Stimulated activated naive CD4-positive, alpha-beta T cell (primary cell): ENCODE measurements around the gene FIS1.
A peak's percentile ranks its signal among the peaks of the same experiment; 100 is the strongest.
"Not testable (repeated sequence)": the region's sequence is repeated elsewhere in the genome, so short reads cannot be mapped to it uniquely, and the experiment has no call there.

Experiments used
- DNase-seq, 6 experiments: peaks; one replicate each; lab custom pipeline; 2025; lab: John Stamatoyannopoulos, UW

Gene FIS1

DNA sequence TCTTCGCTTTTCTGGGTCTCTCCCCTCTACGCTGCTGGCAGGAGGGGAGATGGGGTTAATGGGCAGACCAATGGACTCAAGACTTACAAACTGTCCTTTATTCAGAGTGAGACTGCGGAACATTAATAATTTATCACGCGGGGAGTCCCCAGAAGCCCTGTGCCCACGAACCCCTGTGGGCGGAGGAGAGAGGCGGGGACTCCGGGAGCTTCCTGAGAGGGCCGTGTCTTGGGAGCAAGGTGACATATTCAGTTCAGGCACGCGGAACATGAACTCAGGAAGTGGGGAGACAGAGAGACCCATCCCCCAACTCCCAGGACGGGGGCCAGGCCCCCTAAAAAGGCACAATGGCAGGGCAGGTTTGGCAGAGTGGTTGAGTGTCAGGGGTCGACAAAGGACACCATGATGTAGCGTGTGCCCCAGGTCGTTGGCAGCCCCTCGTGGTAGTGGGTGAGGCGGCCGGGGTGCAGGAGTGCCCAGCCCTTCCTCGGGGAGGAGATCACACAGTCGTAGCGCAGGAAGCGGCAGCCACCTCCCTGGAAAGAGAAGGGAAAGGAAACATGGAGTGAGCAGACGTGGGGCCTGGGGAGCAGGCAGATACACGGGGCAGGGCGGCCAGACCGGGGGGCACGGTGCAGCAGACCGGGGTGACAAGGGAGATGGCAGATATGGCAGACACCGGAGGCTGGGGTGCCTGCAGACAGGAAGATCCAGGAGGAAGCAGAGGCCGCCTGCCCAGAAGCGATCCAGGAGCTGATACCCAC, 38.8 kb downstream of the FIS1 start:
- DNase-seq, result no peak

DNA sequence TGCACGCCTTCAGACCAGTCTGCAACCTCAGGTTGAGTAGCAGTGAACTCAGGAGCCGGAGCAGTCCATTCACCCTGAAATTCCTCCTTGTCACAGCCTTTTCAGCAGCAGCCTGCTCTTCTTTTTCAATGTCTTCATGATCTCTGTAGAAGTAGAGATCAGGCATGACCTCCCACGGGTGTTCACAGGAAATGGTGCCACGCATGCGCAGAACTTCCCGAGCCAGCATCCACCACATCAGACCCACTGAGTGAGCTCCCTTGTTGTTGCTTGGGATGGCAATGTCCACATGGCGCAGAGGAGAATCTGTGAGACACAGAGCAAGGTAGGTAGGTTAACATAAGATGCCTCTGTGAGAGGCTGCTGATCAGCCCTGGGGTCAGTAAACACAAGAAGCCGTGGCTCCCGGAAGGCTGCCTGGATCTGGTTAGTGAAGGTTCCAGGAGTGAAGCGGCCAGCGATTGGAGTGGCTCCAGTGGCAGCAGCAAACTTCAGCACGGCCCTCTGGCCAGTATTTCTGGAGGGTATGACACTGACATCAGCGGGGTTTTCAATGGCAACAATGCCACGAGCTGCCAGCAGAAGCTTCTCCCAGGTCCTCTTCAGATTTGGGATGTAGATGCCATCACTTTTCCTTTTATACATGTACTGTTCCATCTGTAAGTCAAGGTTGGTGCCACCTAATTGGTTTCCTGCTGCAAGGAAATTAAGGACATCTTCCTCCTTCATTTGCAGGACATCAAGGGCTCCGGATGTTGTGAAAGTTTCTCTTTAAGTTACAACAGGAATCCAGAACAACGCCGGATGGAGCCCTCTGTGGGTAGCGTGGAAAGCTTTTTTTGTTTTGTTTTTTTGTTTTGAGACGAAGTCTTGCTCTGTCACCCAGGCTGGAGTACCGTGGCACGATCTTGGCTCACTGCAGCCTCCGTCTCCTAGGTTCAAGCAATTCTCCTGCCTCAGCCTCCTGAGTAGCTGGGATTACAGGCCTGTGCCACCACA, 40.8 kb downstream of the FIS1 start:
- DNase-seq, result peak in 4 of 6 experiments; percentile 23 to 38 (median 36)

DNA sequence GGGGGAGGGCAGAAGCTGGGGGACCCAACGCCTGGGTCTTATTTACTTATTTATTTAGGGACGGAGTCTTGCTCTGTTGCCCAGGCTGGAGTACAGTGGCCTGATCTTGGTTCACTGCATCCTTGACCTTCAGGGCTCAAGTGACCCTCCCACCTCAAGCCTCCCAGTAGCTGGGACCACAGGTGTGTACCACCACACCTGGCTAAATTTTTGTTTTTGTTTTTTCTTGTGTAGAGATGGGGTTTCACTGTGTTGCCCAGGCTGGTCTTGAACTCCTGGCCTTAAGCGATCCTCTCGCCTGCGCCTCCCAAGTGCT, 42.3 kb downstream of the FIS1 start:
- no peak for DNase-seq

DNA sequence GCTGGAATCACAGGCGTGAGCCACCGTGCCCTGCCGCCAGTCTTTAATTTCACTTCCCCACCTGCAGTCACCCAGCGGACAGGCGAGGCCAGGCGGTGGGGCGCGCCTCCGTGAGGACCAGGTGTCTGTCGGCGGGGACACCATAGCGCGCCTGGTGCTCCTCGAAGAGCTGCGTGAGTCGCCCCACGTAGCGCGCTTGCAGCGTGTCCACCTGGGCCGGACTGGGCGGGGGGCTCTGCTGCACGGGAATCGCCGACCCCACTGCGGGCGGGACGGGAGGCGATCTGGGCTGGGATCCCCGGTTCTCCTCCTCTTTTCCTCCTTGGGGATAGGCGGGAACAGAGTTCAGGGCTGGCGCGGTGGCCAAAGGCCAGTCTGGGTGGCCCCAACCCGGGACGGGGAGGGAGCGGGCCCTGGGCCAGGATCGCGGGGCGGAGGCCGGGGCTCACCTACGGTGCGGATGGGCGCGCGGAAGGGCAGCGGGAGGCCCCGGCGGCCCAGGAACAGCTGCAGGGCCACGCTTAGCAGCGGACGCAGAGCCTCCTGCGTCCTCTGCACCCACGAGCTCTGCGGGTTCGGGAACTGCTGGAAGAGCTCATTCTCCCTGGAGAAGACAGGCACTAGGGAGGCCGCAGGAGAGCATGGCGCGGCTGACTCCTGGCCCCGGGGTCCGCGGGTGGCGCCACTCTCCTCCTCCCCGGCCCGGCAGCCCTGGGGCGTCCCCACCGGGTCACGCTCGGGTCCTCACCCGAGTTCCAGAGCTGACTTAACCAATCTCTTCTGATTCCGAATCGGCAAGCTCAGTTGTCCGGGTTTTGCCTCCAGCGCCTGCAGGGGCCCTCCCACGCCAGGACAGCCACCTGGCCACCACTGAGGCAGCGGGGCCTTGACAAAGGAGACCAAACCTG, 42.9 kb downstream of the FIS1 start:
- DNase-seq, result no peak

DNA sequence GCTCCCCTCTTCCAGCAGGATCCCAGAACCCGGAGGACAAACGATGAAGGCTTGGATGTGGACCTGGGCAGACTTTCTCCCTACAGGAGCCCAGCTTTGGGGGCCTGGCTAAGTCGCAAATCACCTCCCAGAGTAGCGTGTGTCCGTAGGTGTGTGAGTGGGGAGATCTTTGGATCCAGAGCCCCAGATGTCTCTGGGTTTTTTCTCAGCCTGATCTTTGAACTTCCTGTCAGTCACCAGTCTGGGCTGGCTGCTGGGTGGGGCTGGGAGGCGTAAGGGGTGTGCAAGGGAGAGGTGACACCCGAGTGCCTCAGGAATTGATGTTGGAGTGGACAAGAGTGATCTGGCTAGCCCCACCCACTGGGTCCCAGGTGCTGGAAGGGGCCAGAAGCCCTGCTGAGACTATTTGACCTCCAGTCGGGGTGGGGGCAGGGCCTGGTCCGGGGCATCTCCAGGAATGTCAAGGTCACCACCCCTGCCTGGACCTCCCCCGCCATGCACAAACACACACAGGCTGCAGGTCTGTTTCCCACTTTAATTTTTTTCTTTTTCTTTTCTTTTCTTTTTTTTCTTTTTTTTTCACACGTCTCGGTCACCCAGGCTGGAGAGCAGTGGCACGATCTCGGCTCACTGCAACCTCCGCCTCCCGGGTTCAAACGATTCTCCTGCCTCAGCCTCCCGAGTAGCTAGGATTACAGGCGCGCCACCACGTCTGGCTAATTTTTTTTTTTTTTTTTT, 43.9 kb downstream of the FIS1 start, which contains the start of gene MOGAT3:
TSS of gene MOGAT3 (minus strand) at position 175 of the 738 bp plus-strand sequence. CDS start 182 bp downstream, outside the sequence.
- no peak for DNase-seq

DNA sequence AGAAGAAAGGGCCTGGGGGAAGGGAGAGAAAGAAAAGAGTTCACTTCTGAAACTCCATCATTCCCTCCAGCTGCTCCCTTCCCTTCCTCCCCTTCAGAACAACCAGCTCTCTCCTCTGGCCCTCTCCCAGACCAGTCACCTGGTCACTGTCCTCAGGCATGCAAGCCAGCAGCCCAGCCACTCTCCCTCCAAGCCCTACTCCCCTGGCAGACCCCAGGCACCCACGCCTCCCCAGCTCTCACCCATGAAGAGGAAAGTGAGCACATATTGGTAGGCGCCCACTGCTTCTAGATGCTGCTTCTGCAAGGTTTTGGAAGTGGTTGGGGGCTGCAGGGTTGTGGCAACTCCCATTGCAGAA, 44.4 kb downstream of the FIS1 start:
- no peak for DNase-seq

DNA sequence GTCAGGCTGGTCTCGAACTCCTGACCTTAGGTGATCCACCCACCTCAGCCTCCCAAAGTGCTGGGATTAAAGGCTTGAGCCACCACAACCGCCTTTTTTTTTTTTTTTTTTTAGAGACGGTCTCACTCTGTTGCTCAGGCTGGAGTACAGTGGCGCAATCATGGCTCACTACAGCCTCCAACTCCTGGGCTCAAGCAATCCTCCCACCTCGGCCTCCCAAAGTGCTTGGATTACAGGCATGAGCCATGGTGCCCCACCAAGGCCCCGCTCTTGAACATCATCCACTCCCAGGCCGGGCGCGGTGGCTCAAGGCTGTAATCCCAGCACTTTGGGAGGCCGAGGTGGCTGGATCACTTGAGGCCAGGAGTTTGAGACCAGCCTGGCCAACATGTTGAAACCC, 45.4 kb downstream of the FIS1 start:
- not testable (repeated sequence) for DNase-seq

DNA sequence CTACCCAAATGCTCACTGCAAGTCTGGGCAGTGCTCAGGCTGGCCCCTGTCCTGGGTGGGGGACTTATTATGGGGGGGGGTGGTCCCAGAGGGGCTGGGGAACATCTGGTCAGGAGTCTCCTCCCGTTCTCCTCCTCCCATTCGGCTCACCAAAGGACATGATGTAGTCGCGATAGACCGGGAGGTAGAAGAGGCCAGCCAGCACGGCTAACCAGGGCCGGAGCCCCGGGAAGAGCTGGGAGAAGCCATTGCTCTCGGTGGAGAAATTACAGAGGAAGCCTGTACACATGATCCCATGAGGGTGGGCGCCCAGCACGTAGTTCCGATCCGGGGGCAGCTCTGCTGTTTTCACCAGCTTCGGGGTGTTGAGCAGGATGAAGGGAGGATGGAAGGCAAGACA, 46.4 kb downstream of the FIS1 start:
- no peak for DNase-seq

DNA sequence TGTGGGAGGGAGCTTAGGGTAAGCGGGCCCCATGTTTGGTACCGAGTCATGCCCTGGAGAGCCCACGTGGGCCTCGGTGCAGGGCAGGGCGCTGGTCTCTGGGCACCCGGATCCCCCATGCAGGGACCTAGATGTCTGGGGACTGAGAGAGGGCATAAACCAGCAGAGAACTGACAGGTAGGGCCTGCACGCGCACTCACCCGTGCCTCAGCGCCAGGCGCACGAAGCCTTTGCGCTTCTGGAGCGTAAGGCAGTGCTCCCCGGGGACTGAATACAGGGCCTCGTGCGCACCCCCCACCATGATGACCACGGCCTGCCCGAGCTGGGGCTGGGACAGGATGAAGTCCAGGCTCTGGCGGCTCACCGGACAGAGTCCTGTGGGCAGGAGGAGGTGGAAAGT, 46.9 kb downstream of the FIS1 start:
- DNase-seq, result no peak

DNA sequence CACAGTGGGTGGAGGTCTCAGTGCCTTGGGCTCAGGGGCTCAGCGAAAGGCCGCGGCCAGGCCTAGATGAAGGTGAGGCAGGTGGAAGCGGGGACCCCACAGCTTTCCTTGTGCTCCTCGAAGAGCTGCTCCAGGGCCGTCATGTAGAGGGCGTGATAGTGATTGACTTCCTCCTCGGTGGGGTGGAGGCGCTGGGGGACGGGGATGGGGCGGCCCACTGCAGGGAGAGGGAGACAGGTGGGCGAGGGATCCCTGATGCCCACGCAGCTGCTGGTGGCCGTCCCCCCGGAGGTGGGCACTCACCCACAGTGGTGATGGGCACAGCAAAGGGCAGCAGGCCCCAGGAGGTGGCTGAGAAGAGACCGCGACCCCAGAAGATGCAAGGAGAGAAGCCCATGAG, 49.0 kb downstream of the FIS1 start:
- no peak for DNase-seq
